Measurements from ENCODE around the gene VWA5A. TPM values are rescaled to one million over a fixed set of nuclear protein-coding genes. Genes with fewer than 3 reads are reported as not detected.

Gene VWA5A
- total and polyA plus RNA-seq, 9 of the 15 experiments (the other 6 are each of a cell fraction or from before 2014, with no cell fraction given): 4.6 to 19.7 (median 6.9) TPM

DNA sequence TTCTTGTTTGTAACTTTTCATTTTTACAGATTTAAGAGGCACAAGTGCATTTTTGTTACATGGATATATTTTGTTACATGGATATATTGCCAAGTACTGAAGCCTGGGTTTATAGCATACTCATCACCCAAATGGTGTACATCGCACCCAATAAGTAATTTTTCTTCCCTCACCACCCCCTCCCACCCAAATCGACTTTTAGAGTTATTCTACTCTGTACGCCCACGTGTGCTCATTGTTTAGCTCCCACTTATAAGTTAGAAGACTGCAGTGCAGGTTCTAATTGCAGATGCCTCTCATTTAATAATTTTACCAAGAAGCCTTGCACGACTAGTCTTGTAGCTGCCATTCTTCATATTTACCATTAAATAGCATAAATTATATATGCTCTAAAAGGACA is 20.5 kb upstream of the VWA5A start:
- H3K9ac ChIP-seq (ENCODE audit: insufficient read depth in 1 of 2, low read depth in 2 of 2, low read length in 2 of 2): no peak overlapping the region
- no peak for TF ChIP-seq ARNT (IDR thresholded peaks at IDR 0.05)
- TF ChIP-seq, protein P1, sequence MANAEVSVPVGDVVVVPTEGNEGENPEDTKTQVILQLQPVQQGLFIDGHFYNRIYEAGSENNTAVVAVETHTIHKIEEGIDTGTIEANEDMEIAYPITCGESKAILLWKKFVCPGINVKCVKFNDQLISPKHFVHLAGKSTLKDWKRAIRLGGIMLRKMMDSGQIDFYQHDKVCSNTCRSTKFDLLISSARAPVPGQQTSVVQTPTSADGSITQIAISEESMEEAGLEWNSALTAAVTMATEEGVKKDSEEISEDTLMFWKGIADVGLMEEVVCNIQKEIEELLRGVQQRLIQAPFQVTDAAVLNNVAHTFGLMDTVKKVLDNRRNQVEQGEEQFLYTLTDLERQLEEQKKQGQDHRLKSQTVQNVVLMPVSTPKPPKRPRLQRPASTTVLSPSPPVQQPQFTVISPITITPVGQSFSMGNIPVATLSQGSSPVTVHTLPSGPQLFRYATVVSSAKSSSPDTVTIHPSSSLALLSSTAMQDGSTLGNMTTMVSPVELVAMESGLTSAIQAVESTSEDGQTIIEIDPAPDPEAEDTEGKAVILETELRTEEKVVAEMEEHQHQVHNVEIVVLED (CRISPR knock-in tag; IDR thresholded peaks at IDR 0.05): no peak
- no peaks in the 10 kb centered on the region for H3K9me1 ChIP-seq (ENCODE audit: control insufficient read depth, insufficient read depth, low read length)
- ChIA-PET POLR2A (interaction anchor here (1.0 kb wide), 1 partner anchor 9 kb away, joined by 3 read pairs; no protein-coding TSS in a partner anchor), CTCF (ENCODE audit: low intra/inter-chr PET ratio) (no interaction called here)
- no peaks in the 10 kb centered on the region for H3K27me3 ChIP-seq (ENCODE audit: control insufficient read depth in 2 of 2, insufficient read depth in 2 of 2, low read length in 2 of 2)
- no TSS peak for BruUV-seq (replicated peaks)
- H3K4me1 ChIP-seq (replicated peaks in 1 of 2; ENCODE audit: control insufficient read depth in 2 of 2, insufficient read depth in 2 of 2, low read length in 2 of 2): peaks cover 5 to 18% of the 10 kb centered on the region in 2 experiments; a peak in 4 of 5 replicates
- in situ Hi-C loops (cut with MboI): no loop called here
- no peak overlapping the region for H3K4me2 ChIP-seq (ENCODE audit: insufficient read depth, low read length)
- no peak for ATAC-seq
- no peaks in the 10 kb centered on the region for H3K79me2 ChIP-seq (ENCODE audit: control insufficient read depth, insufficient read depth, low read length)
- no peak for FAIRE-seq
- H3K4me3 ChIP-seq: no peak overlapping the region
- no peaks in the 10 kb centered on the region; the same call in 2 of the 3 replicates for H3K36me3 ChIP-seq (ENCODE audit: control insufficient read depth, insufficient read depth, low read length)
- intact Hi-C loops (cut with micrococcal nuclease): no loop called here
- peak overlapping the region; percentile 75 for H2AFZ ChIP-seq (ENCODE audit: low read depth, low read length)
- H3K27ac ChIP-seq (ENCODE audit: extremely low read depth, low read depth, low read length): no peak overlapping the region
- H3K9me3 ChIP-seq (replicated peaks; ENCODE audit: control insufficient read depth, insufficient read depth, low read depth, low read length): no peaks in the 10 kb centered on the region
- no peaks in the 10 kb centered on the region for H4K20me1 ChIP-seq (replicated peaks; ENCODE audit: control insufficient read depth, insufficient read depth, low read length)
- DNase-seq (ENCODE audit: extremely low read depth in 1 of 4, low spot score in 3 of 4): no peak
- WGBS (ENCODE audit: insufficient coverage, low coverage, missing lambda C conversion rate): 52% methylated on average over 5 of the region's 5 CpGs

DNA sequence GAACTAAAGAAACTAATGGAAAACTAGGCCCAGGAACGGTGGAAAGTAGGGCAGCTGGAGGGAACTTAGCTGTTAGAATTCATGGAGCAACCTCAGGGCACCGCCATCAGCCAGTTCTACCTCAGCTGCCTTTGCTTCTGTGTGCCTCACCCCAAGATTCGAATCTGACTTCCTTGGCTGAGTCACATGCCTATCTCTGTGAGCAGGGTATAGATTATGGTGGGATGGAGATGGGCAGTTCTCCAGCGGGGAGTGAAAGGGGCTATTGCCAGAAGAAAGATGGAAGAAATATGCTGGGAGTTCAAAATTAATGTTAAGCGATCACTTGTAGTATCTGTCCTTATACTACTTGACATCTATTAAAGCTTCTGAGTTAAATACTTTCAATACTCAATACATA is 18.9 kb upstream of the VWA5A start:
- Histone ChIP-seq H3K4me3 (no peak overlapping the region), H3K79me2 (ENCODE audit: control insufficient read depth, insufficient read depth, low read length) (no peaks in the 10 kb centered on the region), H2AFZ (ENCODE audit: low read depth, low read length) (peak overlapping the region; percentile 75), H3K27me3 (ENCODE audit: control insufficient read depth in 2 of 2, insufficient read depth in 2 of 2, low read length in 2 of 2) (no peaks in the 10 kb centered on the region), H3K4me1 (replicated peaks in 1 of 2; ENCODE audit: control insufficient read depth in 2 of 2, insufficient read depth in 2 of 2, low read length in 2 of 2) (peaks cover 5 to 22% of the 10 kb centered on the region in 2 experiments; a peak in 4 of 5 replicates), H3K9ac (ENCODE audit: insufficient read depth in 1 of 2, low read depth in 2 of 2, low read length in 2 of 2) (peak overlapping the region; percentile 3 to 12; a peak in 1 of 4 replicates), H3K9me3 (replicated peaks; ENCODE audit: control insufficient read depth, insufficient read depth, low read depth, low read length) (no peaks in the 10 kb centered on the region), H3K36me3 (ENCODE audit: control insufficient read depth, insufficient read depth, low read length) (no peaks in the 10 kb centered on the region; the same call in 2 of the 3 replicates), H3K27ac (ENCODE audit: extremely low read depth, low read depth, low read length) (peak overlapping the region; percentile 59; the same call in 2 of the 3 replicates), H3K9me1 (ENCODE audit: control insufficient read depth, insufficient read depth, low read length) (no peaks in the 10 kb centered on the region), H4K20me1 (replicated peaks; ENCODE audit: control insufficient read depth, insufficient read depth, low read length) (no peaks in the 10 kb centered on the region), H3K4me2 (ENCODE audit: insufficient read depth, low read length) (peak overlapping the region; percentile 39; the same call in 1 of the 2 replicates)
- peak in 3 of 4 experiments; percentile 11 to 74 (median 24) for DNase-seq (ENCODE audit: extremely low read depth in 1 of 4, low spot score in 3 of 4)
- in situ Hi-C loops (cut with MboI) (no loop called here), intact Hi-C loops (cut with micrococcal nuclease) (no loop called here)
- ChIA-PET CTCF (ENCODE audit: low intra/inter-chr PET ratio) (interaction anchor here (0.6 kb wide), 1 partner anchor 239 kb away, joined by 3 read pairs; no protein-coding TSS in a partner anchor), POLR2A (interaction anchor here (0.6 to 1.4 kb wide), 4 partner anchors 16 to 156 kb away, joined by 3 to 6 read pairs (median 4); partner anchors contain the start of gene VWA5A)
- peak; percentile 80 for ATAC-seq
- no peak for FAIRE-seq
- no TSS peak for BruUV-seq (replicated peaks)
- 10% methylated on average over 5 of the region's 5 CpGs for WGBS (ENCODE audit: insufficient coverage, low coverage, missing lambda C conversion rate)
- TF ChIP-seq, protein P2, sequence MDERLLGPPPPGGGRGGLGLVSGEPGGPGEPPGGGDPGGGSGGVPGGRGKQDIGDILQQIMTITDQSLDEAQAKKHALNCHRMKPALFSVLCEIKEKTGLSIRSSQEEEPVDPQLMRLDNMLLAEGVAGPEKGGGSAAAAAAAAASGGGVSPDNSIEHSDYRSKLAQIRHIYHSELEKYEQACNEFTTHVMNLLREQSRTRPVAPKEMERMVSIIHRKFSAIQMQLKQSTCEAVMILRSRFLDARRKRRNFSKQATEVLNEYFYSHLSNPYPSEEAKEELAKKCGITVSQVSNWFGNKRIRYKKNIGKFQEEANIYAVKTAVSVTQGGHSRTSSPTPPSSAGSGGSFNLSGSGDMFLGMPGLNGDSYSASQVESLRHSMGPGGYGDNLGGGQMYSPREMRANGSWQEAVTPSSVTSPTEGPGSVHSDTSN (CRISPR knock-in tag; IDR thresholded peaks at IDR 0.05; ENCODE audit: low read depth): no peak
- TF ChIP-seq, protein P2 (tag; conservative IDR thresholded peaks at IDR 0.05; ENCODE audit: low read depth): no peak
- TF ChIP-seq ARID1B (IDR thresholded peaks at IDR 0.05): peak; percentile 83

All from K562 (cell line).